Parathyroid adenoma (tissue), 2 donors: ENCODE data around the gene PIK3R3.

Experiments used
- H2AFZ ChIP-seq: fragments of 300-600 bp; sonication (generic); one replicate; pipeline ENCODE4 v1.7.0; 2017; ENCODE audit warnings: antibody characterized with exemption, mild to moderate bottlenecking
- H3K27ac ChIP-seq: fragments of 300-600 bp; sonication (generic); one replicate; pipeline ENCODE4 v1.7.0; 2017
- H3K27me3 ChIP-seq: fragments of 300-600 bp; sonication (generic); one replicate; pipeline ENCODE4 v1.7.0; 2017; ENCODE audit warnings: low read length; ENCODE audit not compliant: control insufficient read depth, insufficient read depth
- H3K36me3 ChIP-seq: fragments of 300-600 bp; sonication (generic); one replicate; pipeline ENCODE4 v1.7.0; 2017; ENCODE audit warnings: low read length; ENCODE audit not compliant: control insufficient read depth, insufficient read depth
- H3K4me1 ChIP-seq: fragments of 300-600 bp; sonication (generic); one replicate; pipeline ENCODE4 v1.7.0; 2017; ENCODE audit warnings: control low read depth
- H3K4me2 ChIP-seq: fragments of 300-600 bp; sonication (generic); one replicate; pipeline ENCODE4 v1.7.0; 2017; ENCODE audit warnings: low read length
- H3K4me3 ChIP-seq: fragments of 300-600 bp; sonication (generic); one replicate; pipeline ENCODE4 v1.7.0; 2017; ENCODE audit warnings: low read depth, low read length
- H3K79me2 ChIP-seq: fragments of 300-600 bp; sonication (generic); one replicate; pipeline ENCODE4 v1.7.0; 2017; ENCODE audit warnings: control low read depth
- H3K9ac ChIP-seq: fragments of 300-600 bp; sonication (generic); one replicate; pipeline ENCODE4 v1.7.0; 2017; ENCODE audit warnings: mild to moderate bottlenecking
- H3K9me3 ChIP-seq: fragments of 300-600 bp; sonication (generic); one replicate; pipeline ENCODE4 v1.7.0; 2017; ENCODE audit warnings: low read length; ENCODE audit not compliant: control insufficient read depth
- TF ChIP-seq, protein P1 (sequence below): fragments of 300-600 bp; sonication (generic); IDR thresholded peaks from one replicate; pipeline ENCODE4 v1.7.0; 2017; ENCODE audit warnings: antibody characterized with exemption, mild to moderate bottlenecking
- donor health status: primary hyperparathyroidism.

The PIK3R3 gene

GRCh38 chr1:46005594-46005993, 126.8 kb downstream of the PIK3R3 start:
- TF ChIP-seq, protein P1, sequence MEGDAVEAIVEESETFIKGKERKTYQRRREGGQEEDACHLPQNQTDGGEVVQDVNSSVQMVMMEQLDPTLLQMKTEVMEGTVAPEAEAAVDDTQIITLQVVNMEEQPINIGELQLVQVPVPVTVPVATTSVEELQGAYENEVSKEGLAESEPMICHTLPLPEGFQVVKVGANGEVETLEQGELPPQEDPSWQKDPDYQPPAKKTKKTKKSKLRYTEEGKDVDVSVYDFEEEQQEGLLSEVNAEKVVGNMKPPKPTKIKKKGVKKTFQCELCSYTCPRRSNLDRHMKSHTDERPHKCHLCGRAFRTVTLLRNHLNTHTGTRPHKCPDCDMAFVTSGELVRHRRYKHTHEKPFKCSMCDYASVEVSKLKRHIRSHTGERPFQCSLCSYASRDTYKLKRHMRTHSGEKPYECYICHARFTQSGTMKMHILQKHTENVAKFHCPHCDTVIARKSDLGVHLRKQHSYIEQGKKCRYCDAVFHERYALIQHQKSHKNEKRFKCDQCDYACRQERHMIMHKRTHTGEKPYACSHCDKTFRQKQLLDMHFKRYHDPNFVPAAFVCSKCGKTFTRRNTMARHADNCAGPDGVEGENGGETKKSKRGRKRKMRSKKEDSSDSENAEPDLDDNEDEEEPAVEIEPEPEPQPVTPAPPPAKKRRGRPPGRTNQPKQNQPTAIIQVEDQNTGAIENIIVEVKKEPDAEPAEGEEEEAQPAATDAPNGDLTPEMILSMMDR: no peak
- H3K79me2 ChIP-seq: no peaks in the 10 kb centered on the region
- H3K27ac ChIP-seq: no peak overlapping the region
- no peak overlapping the region for H3K9ac ChIP-seq
- no peaks in the 10 kb centered on the region for H3K27me3 ChIP-seq
- no peaks in the 10 kb centered on the region for H3K9me3 ChIP-seq
- no peak overlapping the region for H3K4me2 ChIP-seq
- H3K4me3 ChIP-seq: no peak overlapping the region
- H3K4me1 ChIP-seq: no peaks in the 10 kb centered on the region
- no peaks in the 10 kb centered on the region for H3K36me3 ChIP-seq
- no peak overlapping the region for H2AFZ ChIP-seq

- no peak overlapping the region for H3K4me3 ChIP-seq
- no peaks in the 10 kb centered on the region for H3K36me3 ChIP-seq
- H3K9ac ChIP-seq: no peak overlapping the region
Measured at GRCh38 chr1:46004492-46004891, 127.9 kb downstream of the PIK3R3 start.

DNA sequence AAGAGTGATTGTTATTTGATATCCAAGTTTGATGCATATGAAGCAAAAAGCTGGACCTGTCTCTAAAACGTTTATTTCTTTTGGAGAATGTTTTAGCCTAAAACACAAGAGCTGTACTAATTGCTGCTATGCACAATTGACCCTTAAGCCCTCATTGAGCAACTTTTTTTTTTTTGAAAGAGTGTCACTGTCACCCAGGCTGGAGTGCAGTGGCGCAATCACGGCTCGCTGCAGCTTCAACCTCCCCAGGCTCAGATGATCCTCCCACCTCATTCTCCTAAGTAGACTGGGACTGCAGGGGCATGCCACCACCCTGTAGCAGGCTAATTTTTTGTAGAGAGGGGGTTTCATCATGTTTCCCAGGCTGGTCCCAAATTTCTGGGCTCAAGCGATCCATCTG, 129.1 kb downstream of the PIK3R3 start:
- H3K27me3 ChIP-seq: no peaks in the 10 kb centered on the region
- no peak overlapping the region for H2AFZ ChIP-seq

More at GRCh38 chr1:46004492-46004891, 127.9 kb downstream of the PIK3R3 start:
- Histone ChIP-seq H3K27me3 (no peaks in the 10 kb centered on the region), H2AFZ (no peak overlapping the region), H3K79me2 (no peaks in the 10 kb centered on the region), H3K4me2 (no peak overlapping the region), H3K4me1 (no peaks in the 10 kb centered on the region), H3K9me3 (no peaks in the 10 kb centered on the region), H3K27ac (no peak overlapping the region)
- TF ChIP-seq, protein P1: no peak

DNA sequence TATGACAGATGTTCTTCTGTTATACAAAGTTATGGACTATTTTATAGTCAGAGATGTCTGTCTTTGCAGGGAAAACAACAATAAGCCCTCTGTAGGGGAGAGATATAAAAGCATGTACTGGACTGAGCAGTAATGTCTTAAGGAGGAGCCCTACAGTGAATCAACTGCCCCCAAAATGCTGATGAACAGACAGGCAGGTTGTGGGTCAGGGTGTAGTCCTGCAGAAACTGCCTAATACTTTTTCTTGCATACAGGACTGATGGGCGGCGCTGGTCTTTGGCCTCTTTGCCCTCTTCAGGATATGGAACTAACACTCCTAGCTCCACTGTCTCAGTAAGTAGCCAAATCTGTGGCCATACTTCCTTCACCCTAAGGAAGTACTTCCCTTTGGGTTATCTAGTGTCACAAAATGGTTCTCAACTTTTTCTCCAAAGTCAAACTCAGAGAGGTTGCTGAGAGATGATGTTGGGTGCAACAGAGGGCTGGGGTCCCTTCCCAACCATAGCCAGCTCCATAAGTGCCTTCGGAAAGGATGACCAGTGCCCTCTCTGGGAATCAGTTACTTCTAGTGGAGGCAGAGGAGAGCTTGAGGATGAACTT, 129.8 kb downstream of the PIK3R3 start:
- TF ChIP-seq, protein P1: no peak
- no peak overlapping the region for H3K9ac ChIP-seq
- H3K79me2 ChIP-seq: no peaks in the 10 kb centered on the region
- H3K9me3 ChIP-seq: no peaks in the 10 kb centered on the region
- no peaks in the 10 kb centered on the region for H3K4me1 ChIP-seq
- H3K27me3 ChIP-seq: no peaks in the 10 kb centered on the region
- H3K4me3 ChIP-seq: no peak overlapping the region
- no peak overlapping the region for H3K27ac ChIP-seq
- no peak overlapping the region for H2AFZ ChIP-seq
- H3K36me3 ChIP-seq: no peaks in the 10 kb centered on the region
- H3K4me2 ChIP-seq: no peak overlapping the region

More for the DNA sequence above, 129.1 kb downstream of the PIK3R3 start:
- Histone ChIP-seq H3K79me2 (no peaks in the 10 kb centered on the region), H3K36me3 (no peaks in the 10 kb centered on the region), H3K4me3 (no peak overlapping the region), H3K4me2 (no peak overlapping the region), H3K27ac (no peak overlapping the region), H3K4me1 (no peaks in the 10 kb centered on the region), H3K9me3 (no peaks in the 10 kb centered on the region), H3K9ac (no peak overlapping the region)
- TF ChIP-seq, protein P1: no peak
